H1 (cell line): ENCODE measurements around the gene SEMA3E. TPM values are rescaled to one million over a fixed set of nuclear protein-coding genes. Genes with fewer than 3 reads are reported as not detected.

Experiments
- RBBP5 ChIP-seq: IDR thresholded peaks from 2 replicates; pipeline ENCODE4 v1.7.1; 2012; ENCODE audit warnings: low read depth, mild to moderate bottlenecking, inconsistent platforms, low read length, moderate library complexity, borderline replicate concordance
- RXRA ChIP-seq: IDR thresholded peaks from 2 replicates; pipeline ENCODE4 v1.6.1; 2011; ENCODE audit warnings: low read depth, mild to moderate bottlenecking, low read length, moderate library complexity; ENCODE audit not compliant: insufficient read depth
- SIX5 ChIP-seq: IDR thresholded peaks from 2 replicates; pipeline ENCODE4 v1.6.1; 2011; ENCODE audit warnings: mild to moderate bottlenecking, low read depth, low read length
- polyA plus RNA-seq, 7 experiments: library from polyadenylated mRNA; depleted of rRNA in 3 of 7; stranded (reverse) in 5 of 7; unstranded in 2 of 7; fragments of >200 nt in 5 of 7; fragments of 200-250 nt in 2 of 7; gene quantifications; 1 replicate in 5 of 7; 2 replicates in 1 of 7; 4 replicates in 1 of 7; pipeline versions ENCODE4 v1.2.1 to v1.2.3, GENCODE V29; 2011 to 2013; ENCODE audit warnings: missing spikeins in 2 of 7, mixed read lengths in 2 of 7
- total RNA-seq: library from RNA; stranded (reverse); fragmentation: NEBNext Ultra II Directional; extraction: Animal tissue kit (Norgen Biotek cat#: 25700); gene quantifications from 2 replicates; pipeline ENCODE4 v1.2.1, GENCODE V29; 2021

The SEMA3E gene
- total and polyA plus RNA-seq, 2 of the 8 experiments (the other 6 are each of a cell fraction or from before 2014, with no cell fraction given): 0.93 to 0.94 TPM

DNA sequence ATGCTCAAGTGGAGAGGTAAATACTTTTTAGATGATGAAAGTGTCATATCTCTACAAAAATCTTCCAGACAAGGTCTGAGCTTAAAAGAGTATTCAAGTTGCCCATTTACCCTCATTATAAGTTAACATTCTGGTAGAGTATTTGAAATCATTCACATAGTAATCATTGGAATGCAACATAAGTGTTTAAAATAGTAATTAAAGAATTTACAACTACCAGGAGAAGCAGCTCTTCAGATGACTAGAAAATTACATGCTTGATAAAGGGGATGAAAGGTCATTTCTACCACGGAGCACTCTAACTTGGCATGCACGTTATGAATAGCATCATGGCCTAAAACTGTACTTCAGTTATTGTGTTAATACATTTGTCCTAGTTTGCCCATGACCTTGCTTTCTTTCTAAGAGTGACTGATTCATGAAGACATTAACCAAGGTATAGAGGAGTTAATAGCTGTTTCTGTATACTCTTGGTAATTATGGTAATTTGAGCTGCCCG is 120.0 kb downstream of the SEMA3E start (continued):
- TF ChIP-seq SIX5 (no peak), RXRA (no peak), RBBP5 (no peak)
